ENCODE results near the gene PRSS21.

Gene PRSS21, protein sequence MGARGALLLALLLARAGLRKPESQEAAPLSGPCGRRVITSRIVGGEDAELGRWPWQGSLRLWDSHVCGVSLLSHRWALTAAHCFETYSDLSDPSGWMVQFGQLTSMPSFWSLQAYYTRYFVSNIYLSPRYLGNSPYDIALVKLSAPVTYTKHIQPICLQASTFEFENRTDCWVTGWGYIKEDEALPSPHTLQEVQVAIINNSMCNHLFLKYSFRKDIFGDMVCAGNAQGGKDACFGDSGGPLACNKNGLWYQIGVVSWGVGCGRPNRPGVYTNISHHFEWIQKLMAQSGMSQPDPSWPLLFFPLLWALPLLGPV

GRCh38 chr16:2816751-2817339 is at the start of gene PRSS21:
PRSS21 (plus strand) TSS chr16:2817237; CDS start chr16:2817269, 32 bp downstream.
- no peak for DNase-seq (ENCODE audit: low read depth)

DNA sequence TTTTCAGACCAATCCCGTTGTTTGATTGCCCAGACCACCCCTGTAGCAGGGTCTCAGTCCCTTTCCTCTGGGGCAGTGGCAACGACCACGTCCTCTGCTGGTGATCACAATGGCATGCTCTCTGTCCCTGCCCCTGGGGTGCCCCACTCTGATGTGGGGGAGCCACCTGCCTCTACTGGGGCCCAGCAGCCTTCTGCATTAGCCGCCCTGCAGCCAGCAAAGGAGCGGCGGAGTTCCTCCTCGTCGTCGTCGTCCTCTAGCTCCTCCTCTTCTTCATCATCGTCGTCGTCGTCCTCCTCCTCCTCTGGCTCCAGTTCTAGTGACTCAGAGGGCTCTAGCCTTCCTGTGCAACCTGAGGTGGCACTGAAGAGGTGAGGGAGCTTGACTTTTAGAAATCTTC is 49.1 kb upstream of the PRSS21 start:
- DNase-seq (ENCODE audit: low read depth) = no peak

- no peak for DNase-seq (ENCODE audit: low read depth)
Observed at GRCh38 chr16:2768403-2769089, 48.5 kb upstream of the PRSS21 start.

DNA sequence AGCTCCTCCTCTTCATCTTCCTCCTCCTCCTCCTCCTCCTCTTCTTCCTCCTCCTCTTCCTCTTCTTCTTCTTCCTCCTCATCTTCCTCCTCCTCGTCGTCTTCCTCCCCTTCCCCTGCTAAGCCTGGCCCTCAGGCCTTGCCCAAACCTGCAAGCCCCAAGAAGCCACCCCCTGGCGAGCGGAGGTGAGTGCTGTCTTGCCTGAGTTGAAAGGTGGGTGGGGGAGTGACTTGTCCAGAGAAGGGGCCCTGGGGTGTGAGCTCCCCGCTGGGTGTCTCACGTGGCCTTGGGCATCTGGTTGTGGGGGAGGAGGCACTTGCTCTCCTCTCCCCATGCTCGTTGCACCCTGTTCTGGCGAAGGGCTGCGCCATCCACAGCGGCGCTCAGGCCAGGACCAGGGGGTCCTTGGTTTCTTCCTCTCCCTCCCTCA is 47.9 kb upstream of the PRSS21 start:
- no peak for DNase-seq (ENCODE audit: low read depth)

- DNase-seq (ENCODE audit: low read depth) = peak; percentile 47
Observed at GRCh38 chr16:2769675-2770056, 47.4 kb upstream of the PRSS21 start.

DNA sequence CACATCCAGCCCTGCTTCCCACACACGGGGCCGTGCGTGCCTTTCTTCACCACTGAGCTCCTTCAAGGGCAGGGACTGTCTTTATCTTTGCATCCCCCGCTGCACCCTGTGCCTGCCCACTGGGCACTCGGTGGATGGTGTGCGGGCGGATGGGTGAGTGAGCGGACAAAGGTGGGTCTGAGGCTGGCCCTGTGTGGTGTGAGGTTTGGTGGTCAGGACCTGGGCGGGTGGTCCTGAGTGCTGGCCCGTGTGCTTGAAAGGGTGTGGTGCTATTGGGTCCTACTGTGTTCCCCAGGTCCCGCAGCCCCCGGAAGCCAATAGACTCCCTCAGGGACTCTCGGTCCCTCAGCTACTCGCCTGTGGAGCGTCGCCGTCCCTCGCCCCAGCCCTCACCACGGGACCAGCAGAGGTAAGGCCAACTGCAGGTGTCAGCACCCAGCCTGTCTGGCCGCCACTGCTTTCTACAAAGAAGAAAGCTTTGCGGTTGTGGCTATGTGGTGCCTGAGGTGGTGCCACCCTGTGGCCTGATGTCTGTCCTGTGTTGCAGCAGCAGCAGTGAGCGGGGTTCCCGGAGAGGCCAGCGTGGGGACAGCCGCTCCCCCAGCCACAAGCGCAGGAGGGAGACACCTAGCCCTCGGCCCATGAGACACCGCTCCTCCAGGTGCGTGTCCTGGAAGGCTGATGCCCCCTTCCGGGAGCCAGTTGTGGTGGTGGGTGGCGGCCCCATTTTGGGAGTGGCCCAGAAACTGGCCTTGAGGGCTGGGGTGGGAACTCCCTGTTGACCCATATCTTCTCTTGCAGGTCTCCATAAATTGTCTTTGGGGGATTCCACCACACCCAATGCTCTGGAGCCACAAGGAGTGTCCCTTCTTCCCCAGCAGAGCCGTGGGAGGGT is 46.7 kb upstream of the PRSS21 start:
- DNase-seq (ENCODE audit: low read depth) = no peak

GRCh38 chr16:2771496-2772402 is 45.3 kb upstream of the PRSS21 start:
- DNase-seq (ENCODE audit: low read depth) = no peak

- no peak for DNase-seq (ENCODE audit: low read depth)
Observed at GRCh38 chr16:2773188-2773968, 43.7 kb upstream of the PRSS21 start.

DNA sequence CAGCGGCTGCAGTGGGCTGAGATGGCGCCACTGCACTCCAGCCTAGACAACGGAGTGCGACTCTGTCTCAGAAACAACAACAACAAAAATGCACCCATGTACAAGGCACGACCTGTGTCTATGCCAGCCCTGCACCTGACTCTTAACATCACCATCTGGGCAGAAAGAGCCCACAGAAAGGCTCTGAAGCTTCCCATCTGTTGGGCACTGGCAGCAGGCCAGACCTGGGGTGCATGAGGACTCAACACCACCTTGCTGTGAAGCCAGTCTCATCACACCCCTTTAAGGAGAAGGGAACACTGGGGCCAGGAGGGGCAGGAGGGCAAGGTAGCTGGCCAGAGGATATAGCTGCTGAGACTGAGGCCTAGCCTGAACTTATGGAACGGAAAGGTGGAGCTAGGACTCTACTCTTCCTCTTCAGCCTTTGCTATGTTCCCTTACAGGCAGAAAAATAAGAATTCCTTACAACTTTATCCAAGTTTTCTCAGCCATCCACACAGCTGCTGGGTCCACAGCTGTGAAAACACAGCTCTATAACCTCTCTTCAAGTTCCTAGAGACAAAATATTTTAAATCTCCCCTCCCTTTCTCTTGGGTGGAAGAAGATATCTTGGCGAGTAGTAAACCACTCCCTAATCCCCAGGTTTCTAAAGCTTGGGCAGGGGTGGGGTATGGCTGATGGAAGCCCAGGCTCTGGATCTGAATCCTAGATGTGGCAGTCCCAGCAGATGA is 42.7 kb upstream of the PRSS21 start:
- no peak for DNase-seq (ENCODE audit: low read depth)

GRCh38 chr16:2775131-2775716 is 41.8 kb upstream of the PRSS21 start:
- no peak for DNase-seq (ENCODE audit: low read depth)

DNA sequence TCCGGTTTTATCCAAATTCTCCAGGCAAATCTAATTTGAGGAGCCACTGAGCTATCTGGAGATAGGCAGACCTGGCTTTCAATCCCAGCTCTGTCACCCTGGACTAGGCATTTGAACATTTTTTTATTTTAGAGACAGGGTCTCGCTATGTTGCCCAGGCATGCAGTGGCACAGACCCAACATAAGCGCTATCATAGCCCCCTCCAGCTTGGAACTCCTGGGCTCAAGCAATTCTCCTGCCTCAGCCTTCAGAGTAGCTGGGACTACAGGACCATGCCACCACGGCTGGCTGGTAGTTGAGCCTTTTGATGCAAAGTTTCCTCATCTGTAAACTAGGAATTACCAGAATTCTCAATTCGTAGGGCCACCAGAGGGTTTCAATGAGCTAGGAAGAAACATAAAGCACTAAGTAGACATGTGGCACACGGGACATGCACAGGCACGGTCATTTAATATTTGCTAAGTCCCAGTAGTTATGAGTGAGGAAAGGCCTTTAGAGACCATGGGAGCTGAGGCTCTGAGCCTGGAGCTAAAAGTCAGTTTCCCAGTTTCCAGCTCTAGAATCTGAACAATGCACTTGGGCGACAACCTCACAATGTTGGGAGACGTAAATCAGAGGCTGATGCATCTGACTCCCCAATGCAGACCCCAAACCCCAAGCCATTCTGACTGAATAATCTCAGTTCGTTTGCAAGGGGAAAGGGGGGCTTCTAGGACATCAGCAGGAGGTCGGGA is 41.1 kb upstream of the PRSS21 start:
- no peak for DNase-seq (ENCODE audit: low read depth)

DNA sequence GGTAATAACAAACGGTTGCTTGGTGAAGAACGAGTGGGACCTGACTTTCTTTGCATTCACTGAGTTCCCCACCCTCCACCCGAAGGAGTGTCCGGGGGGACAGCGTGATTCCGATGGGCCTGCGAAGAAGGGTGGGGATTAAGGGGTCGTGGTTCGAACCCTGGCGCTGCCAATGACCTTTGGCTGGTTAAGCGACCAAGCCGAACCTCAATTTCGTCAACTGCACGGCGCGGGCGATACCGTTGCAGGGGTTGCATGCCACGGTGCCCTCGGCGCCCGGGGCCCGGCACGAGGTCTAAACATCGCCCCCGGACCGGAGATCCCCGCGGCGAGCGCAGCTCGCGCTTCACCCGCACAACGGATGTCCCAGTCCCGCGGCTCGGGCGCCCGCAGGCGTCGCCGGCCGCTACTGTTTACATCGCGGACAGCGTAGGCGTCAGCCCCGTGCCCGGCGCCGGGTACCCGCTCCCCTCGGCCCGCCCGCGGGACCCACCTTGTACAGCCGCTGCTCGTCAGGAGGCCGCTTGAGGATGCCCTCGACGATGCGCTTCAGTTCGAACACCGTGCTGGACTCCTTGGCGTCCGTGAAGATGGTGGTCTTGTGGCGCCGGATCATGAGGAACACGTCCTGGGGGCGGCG is 40.4 kb upstream of the PRSS21 start:
- no peak for DNase-seq (ENCODE audit: low read depth)

DNA sequence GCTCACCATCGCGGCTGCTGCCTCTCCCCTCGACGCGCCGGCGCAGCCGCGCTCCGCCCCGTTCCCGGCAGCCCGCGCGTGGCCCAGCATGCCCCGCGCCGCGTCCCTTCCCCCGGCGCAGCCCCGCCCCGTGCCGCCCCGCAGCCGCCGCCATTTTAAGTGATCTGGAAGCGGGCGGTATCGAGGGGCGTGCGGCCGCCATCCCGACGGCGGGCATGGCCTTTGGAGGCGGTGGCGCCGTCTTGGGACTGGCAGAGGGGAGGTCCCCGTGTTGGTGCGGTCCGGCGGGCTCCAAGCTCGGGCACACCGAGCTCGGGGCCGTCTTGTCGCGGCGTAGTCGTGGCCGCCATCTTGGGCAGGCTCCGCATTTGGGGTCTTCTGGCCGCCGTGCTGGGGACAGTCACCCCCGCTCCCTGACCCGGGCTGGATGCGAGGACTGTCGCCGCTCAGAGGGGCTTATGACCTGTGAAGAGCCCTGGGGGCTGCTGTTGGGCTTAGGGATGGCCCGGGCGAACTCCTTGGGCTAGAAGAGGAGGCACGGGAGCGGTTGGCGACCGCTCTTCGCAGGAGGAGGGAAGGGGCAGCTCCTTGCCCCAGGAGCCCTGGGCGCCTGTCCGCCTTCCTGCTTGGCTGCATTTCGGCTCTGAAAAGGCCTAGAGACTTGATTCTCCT is 39.7 kb upstream of the PRSS21 start, which contains the start of gene ELOB:
ELOB (minus strand) TSS at position 50 of the 672 bp plus-strand sequence; CDS start at position 9, 41 bp downstream.
- DNase-seq (ENCODE audit: low read depth) = peak; percentile 52

DNA sequence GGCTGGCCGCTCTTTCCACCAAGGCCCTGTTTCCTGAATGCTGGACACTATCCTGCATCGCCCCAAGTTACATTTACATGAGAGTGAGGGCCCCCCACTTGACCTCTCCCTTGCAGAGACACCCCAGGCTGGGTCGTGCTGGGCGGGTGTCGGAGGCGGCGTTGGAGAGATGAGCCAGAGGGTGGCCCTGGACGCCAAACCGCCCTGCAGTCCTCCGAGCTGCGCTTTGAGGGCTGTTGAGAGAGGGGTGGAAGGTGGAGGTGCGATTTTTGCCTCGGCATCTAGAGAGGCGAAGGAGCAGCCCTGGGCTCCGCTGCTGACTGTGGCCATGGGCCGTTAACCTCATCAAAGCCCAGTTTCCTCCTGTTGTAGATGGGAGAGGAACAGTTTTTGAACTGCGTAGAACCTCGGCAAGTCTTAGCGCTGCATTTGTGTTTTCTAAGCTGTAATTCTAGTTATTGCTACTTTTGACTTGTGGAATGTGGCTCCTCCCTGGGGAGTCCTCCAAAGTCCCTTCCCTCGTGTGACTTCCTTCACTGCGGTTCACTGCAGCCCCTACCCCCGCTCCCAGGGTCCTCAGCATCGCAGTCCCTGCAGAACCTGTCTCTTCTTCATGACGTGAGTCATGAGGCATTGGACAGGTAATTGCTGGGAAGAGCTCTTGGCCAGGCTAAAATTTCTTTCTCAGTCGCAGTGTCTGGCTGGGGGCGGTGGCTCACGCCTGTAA is 39.0 kb upstream of the PRSS21 start:
- no peak for DNase-seq (ENCODE audit: low read depth)

DNA sequence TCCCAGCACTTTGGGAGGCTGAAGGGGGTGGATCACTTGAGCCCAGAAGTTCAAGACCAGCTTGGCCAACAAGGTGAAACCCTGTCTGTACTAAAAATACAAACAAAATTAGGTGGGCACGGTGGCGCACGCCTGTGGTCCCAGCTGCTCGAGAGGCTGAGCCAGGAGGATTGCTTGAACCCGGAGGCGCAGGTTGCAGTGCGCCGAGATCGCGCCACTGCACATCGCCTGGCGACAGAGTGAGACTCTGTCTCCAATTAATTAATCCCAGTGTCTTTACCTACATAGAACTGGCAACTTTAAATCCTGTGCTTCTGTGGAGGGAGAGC is 38.4 kb upstream of the PRSS21 start:
- no peak for DNase-seq (ENCODE audit: low read depth)

- no peak for DNase-seq (ENCODE audit: low read depth)
Observed at GRCh38 chr16:2779151-2779920, 37.7 kb upstream of the PRSS21 start.

All from fibroblast of the conjunctiva (primary cell).